HCT116 (cell line): Measurements from ENCODE around the gene TMEM208. TPM values are rescaled to one million over a fixed set of nuclear protein-coding genes. Genes with fewer than 3 reads are reported as not detected.

Source experiments
- ATAC-seq: fragments of 200-7000 bp; cut with Tn5 transposase; 2 replicates; pipeline ENCODE4 v1.9.1; 2020; ENCODE audit warnings: mild to moderate bottlenecking, moderate library complexity
- BruUV-seq: library from RNA; stranded (reverse); fragments of 400-500 nt; replicated peaks from 2 replicates; lab custom pipeline; 2021; lab: Mats Ljungman, UMichigan
- CTCF ChIA-PET: fragments of 300-600 bp; sonication (Branson Sonifier 250); formaldehyde crosslinking; loops from one replicate; lab custom pipeline; 2021; ENCODE audit warnings: antibody characterized with exemption; lab: Charles Lee
- POLR2A ChIA-PET: fragments of 300-600, 350-600 bp; sonication (Branson Sonifier 250); formaldehyde crosslinking; loops from one replicate; lab custom pipeline; 2021; ENCODE audit warnings: antibody characterized with exemption; lab: Charles Lee
- RAD21 ChIA-PET, 2 experiments: fragments of 300-600 bp; sonication (Branson Sonifier 250); formaldehyde crosslinking; loops; one replicate each; lab custom pipeline; 2023; ENCODE audit warnings: low total read pairs in 2 of 2; ENCODE audit not compliant: uncharacterized antibody in 2 of 2, unreplicated experiment in 2 of 2, low non-redundant PET in 1 of 2; lab: Charles Lee
- DNase-seq: peaks from one replicate; pipeline ENCODE4 v3.0.0-alpha.2; 2010; ENCODE audit warnings: low read depth, low spot score
- H2AFZ ChIP-seq: fragments of 200-600 bp; shearing (Covaris generic), sonication (generic); 2 replicates; pipeline ENCODE4 v1.6.1; 2017; ENCODE audit warnings: low read depth, mixed run types, mixed read lengths, antibody characterized with exemption, low read length; ENCODE audit not compliant: poor library complexity, severe bottlenecking
- H3K27ac ChIP-seq: 2 replicates; pipeline ENCODE4 v1.5.1; 2012; ENCODE audit warnings: low read depth, low read length
- H3K27me3 ChIP-seq: fragments of 200-600 bp; sonication (generic); 2 replicates; pipeline ENCODE4 v1.6.1; 2016; ENCODE audit warnings: mixed run types, low read length, mixed read lengths; ENCODE audit not compliant: insufficient read depth
- H3K36me3 ChIP-seq, 2 experiments: fragments of 200-500 bp in 1 of 2; fragments of 200-600 bp in 1 of 2; sonication (Bioruptor generic) in 1 of 2; sonication (generic) in 1 of 2; 2 replicates each; pipeline versions ENCODE4 v1.5.1 to v1.6.1; 2014 to 2016; ENCODE audit warnings: low read length in 2 of 2, inconsistent platforms in 1 of 2, mixed read lengths in 1 of 2, mixed run types in 1 of 2; ENCODE audit not compliant: insufficient read depth in 2 of 2, control insufficient read depth in 1 of 2
- H3K4me1 ChIP-seq, 2 experiments: fragments of 200-600 bp in 1 of 2; sonication (generic) in 1 of 2; 2 replicates each; pipeline versions ENCODE4 v1.5.1 to v1.6.1; 2012 to 2017; ENCODE audit warnings: low read length in 2 of 2, inconsistent platforms in 1 of 2, mild to moderate bottlenecking in 1 of 2, mixed read lengths in 1 of 2, mixed run types in 1 of 2, moderate library complexity in 1 of 2; ENCODE audit not compliant: insufficient read depth in 2 of 2, control insufficient read depth in 1 of 2
- H3K4me2 ChIP-seq: fragments of 200-600 bp; sonication (generic); 2 replicates; pipeline ENCODE4 v1.6.1; 2017; ENCODE audit warnings: mixed run types, low read length, mixed read lengths
- H3K4me3 ChIP-seq, 2 experiments: fragments of 200-600 bp in 1 of 2; sonication (generic) in 1 of 2; replicated peaks in 1 of 2; 2 replicates each; pipeline ENCODE4 v1.5.1; 2011 to 2016; ENCODE audit warnings: low read length in 2 of 2, control low read depth in 1 of 2, low read depth in 1 of 2, mild to moderate bottlenecking in 1 of 2, mixed read lengths in 1 of 2, mixed run types in 1 of 2
- H3K79me2 ChIP-seq: fragments of 200-600 bp; sonication (generic); 2 replicates; pipeline ENCODE4 v1.6.1; 2017; ENCODE audit warnings: mild to moderate bottlenecking, mixed run types, low read length, moderate library complexity, mixed read lengths; ENCODE audit not compliant: insufficient read depth
- H3K9ac ChIP-seq: fragments of 200-600 bp; sonication (generic); 2 replicates; pipeline ENCODE4 v1.6.1; 2016; ENCODE audit warnings: low read length, mixed read lengths
- H3K9me2 ChIP-seq: fragments of 200-600 bp; sonication (generic), shearing (Covaris generic); 2 replicates; pipeline ENCODE4 v1.6.1; 2017; ENCODE audit warnings: mixed run types, mild to moderate bottlenecking, moderate library complexity; ENCODE audit not compliant: insufficient read depth
- H3K9me3 ChIP-seq, 2 experiments: fragments of 200-500 bp in 1 of 2; fragments of 200-600 bp in 1 of 2; sonication (Bioruptor generic) in 1 of 2; sonication (generic) in 1 of 2; 2 replicates each; pipeline ENCODE4 v1.6.1; 2014 to 2017; ENCODE audit warnings: low read length in 2 of 2, mixed read lengths in 2 of 2, inconsistent platforms in 1 of 2, low read depth in 1 of 2, mild to moderate bottlenecking in 1 of 2, mixed run types in 1 of 2, moderate library complexity in 1 of 2; ENCODE audit not compliant: control insufficient read depth in 1 of 2, insufficient read depth in 1 of 2
- H4K20me1 ChIP-seq: fragments of 200-600 bp; sonication (generic), shearing (Covaris generic); 2 replicates; pipeline ENCODE4 v1.6.1; 2017; ENCODE audit warnings: mixed run types, mild to moderate bottlenecking, moderate library complexity; ENCODE audit not compliant: insufficient read depth
- ATF3 ChIP-seq: IDR thresholded peaks from 2 replicates; pipeline ENCODE4 v1.6.1; 2012
- CEBPB ChIP-seq: IDR thresholded peaks from 2 replicates; pipeline ENCODE4 v1.6.1; 2012; ENCODE audit warnings: low read depth
- EZH2 ChIP-seq: fragments of 200-600 bp; sonication (generic); IDR thresholded peaks from 2 replicates; pipeline ENCODE4 v1.6.1; 2017; ENCODE audit warnings: antibody characterized with exemption, mixed run types
- EZH2phosphoT487 ChIP-seq: fragments of 200-600 bp; IDR thresholded peaks from 2 replicates; pipeline ENCODE4 v1.6.1; 2018; ENCODE audit warnings: antibody characterized with exemption, borderline replicate concordance
- POLR2AphosphoS5 ChIP-seq: IDR thresholded peaks from 2 replicates; pipeline ENCODE4 v1.6.1; 2011; ENCODE audit warnings: mild to moderate bottlenecking, low read depth, low read length, moderate library complexity
- SIN3A ChIP-seq: IDR thresholded peaks from 2 replicates; pipeline ENCODE4 v1.6.1; 2012; ENCODE audit warnings: low read depth
- SP1 ChIP-seq: IDR thresholded peaks from 2 replicates; pipeline ENCODE4 v1.6.1; 2012; ENCODE audit warnings: low read depth
- SRF ChIP-seq: IDR thresholded peaks from 2 replicates; pipeline ENCODE4 v1.6.1; 2012; ENCODE audit warnings: low read depth
- TCF7L2 ChIP-seq: IDR thresholded peaks from 2 replicates; pipeline ENCODE4 v1.7.0; 2011; ENCODE audit warnings: borderline replicate concordance, inconsistent platforms; ENCODE audit not compliant: insufficient read depth, insufficient read length; ENCODE audit errors: extremely low read depth
- YY1 ChIP-seq: IDR thresholded peaks from 2 replicates; pipeline ENCODE4 v1.6.1; 2011; ENCODE audit warnings: low read length, low read depth, moderate library complexity, mild to moderate bottlenecking; ENCODE audit not compliant: insufficient replicate concordance; ENCODE audit errors: extremely low read depth
- intact Hi-C: fragments of 100-400 bp; cut with micrococcal nuclease; formaldehyde crosslinking; loops from 2 replicates; pipeline ENCODE4 v1.10.0; 2022
- total RNA-seq: library from RNA; stranded (reverse); gene quantifications from one replicate; pipeline ENCODE4 v1.2.1, GENCODE V29; 2021; ENCODE audit not compliant: unreplicated experiment
- TF ChIP-seq, protein P1 (sequence below): IDR thresholded peaks from 2 replicates; pipeline ENCODE4 v1.6.1; 2012
- TF ChIP-seq, protein P2 (sequence below): IDR thresholded peaks from 2 replicates; pipeline ENCODE4 v1.6.1; 2012; ENCODE audit warnings: low read depth

Gene TMEM208
- total RNA-seq, 1 experiment from 2014 or later: 36.1 TPM

- intact Hi-C loops: no loop called here
- POLR2A ChIA-PET: no interaction called here
- Histone ChIP-seq H4K20me1 (no peaks in the 10 kb centered on the region), H3K9me3 (no peaks in the 10 kb centered on the region), H3K4me1 (peaks cover 11 to 24% of the 10 kb centered on the region in 2 experiments; a peak in 3 of 4 replicates), H2AFZ (peak overlapping the region; percentile 65), H3K27me3 (no peaks in the 10 kb centered on the region), H3K9me2 (no peaks in the 10 kb centered on the region), H3K9ac (no peak overlapping the region; the same call in 1 of the 2 replicates), H3K4me2 (peak overlapping the region; percentile 95), H3K79me2 (peaks cover 47% of the 10 kb centered on the region), H3K36me3 (peaks cover 20 to 35% of the 10 kb centered on the region in 2 experiments; a peak in 3 of 4 replicates), H3K27ac (no peak overlapping the region; the same call in 1 of the 2 replicates), H3K4me3 (peak overlapping the region; percentile 44 to 87)
- DNase-seq (no peak), ATAC-seq (no peak)
- TF ChIP-seq EZH2phosphoT487: no peak
- TF ChIP-seq, protein P1, sequence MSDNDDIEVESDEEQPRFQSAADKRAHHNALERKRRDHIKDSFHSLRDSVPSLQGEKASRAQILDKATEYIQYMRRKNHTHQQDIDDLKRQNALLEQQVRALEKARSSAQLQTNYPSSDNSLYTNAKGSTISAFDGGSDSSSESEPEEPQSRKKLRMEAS: no peak
- TF ChIP-seq SRF: no peak
- TF ChIP-seq CEBPB: no peak
- BruUV-seq: no TSS peak
- CTCF ChIA-PET: no interaction called here
- RAD21 ChIA-PET: no interaction called here
Observed at GRCh38 chr16:67191411-67191994, 35.4 kb upstream of the TMEM208 start.

GRCh38 chr16:67191995-67192681 lies 34.8 kb upstream of the TMEM208 start, which contains the start of gene E2F4:
E2F4 (plus strand) TSS chr16:67192155; CDS start chr16:67192228, 73 bp downstream.
- POLR2A ChIA-PET: no interaction called here
- peak; percentile 98 for ATAC-seq
- peak within 1 kb of the TSS; percentile 95 for H3K4me2 ChIP-seq
- TF ChIP-seq EZH2: no peak
- no peak for TF ChIP-seq SIN3A
- peak; percentile 80 for TF ChIP-seq YY1
- TF ChIP-seq, protein P2, sequence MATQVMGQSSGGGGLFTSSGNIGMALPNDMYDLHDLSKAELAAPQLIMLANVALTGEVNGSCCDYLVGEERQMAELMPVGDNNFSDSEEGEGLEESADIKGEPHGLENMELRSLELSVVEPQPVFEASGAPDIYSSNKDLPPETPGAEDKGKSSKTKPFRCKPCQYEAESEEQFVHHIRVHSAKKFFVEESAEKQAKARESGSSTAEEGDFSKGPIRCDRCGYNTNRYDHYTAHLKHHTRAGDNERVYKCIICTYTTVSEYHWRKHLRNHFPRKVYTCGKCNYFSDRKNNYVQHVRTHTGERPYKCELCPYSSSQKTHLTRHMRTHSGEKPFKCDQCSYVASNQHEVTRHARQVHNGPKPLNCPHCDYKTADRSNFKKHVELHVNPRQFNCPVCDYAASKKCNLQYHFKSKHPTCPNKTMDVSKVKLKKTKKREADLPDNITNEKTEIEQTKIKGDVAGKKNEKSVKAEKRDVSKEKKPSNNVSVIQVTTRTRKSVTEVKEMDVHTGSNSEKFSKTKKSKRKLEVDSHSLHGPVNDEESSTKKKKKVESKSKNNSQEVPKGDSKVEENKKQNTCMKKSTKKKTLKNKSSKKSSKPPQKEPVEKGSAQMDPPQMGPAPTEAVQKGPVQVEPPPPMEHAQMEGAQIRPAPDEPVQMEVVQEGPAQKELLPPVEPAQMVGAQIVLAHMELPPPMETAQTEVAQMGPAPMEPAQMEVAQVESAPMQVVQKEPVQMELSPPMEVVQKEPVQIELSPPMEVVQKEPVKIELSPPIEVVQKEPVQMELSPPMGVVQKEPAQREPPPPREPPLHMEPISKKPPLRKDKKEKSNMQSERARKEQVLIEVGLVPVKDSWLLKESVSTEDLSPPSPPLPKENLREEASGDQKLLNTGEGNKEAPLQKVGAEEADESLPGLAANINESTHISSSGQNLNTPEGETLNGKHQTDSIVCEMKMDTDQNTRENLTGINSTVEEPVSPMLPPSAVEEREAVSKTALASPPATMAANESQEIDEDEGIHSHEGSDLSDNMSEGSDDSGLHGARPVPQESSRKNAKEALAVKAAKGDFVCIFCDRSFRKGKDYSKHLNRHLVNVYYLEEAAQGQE: no peak
- no peak for TF ChIP-seq ATF3
- no peak for TF ChIP-seq CEBPB
- peak; percentile 82 for TF ChIP-seq POLR2AphosphoS5
- no peak for TF ChIP-seq SP1
- TF ChIP-seq SRF: no peak
- peak; percentile 27 for TF ChIP-seq TCF7L2

More at GRCh38 chr16:67191995-67192681, 34.8 kb upstream of the TMEM208 start, which contains the start of gene E2F4:
- intact Hi-C loops: no loop called here
- Histone ChIP-seq H3K9me3 (no peaks in the 10 kb centered on the region), H3K27ac (peak within 1 kb of the TSS; percentile 84), H3K9ac (peak within 1 kb of the TSS; percentile 85), H3K79me2 (peaks cover 47% of the 10 kb centered on the region), H3K9me2 (no peaks in the 10 kb centered on the region), H3K27me3 (no peaks in the 10 kb centered on the region), H3K36me3 (peaks cover 24 to 40% of the 10 kb centered on the region in 2 experiments; a peak in 3 of 4 replicates), H2AFZ (peak within 1 kb of the TSS; percentile 65), H3K4me1 (peaks cover 11 to 20% of the 10 kb centered on the region in 2 experiments; a peak in 3 of 4 replicates), H4K20me1 (no peaks in the 10 kb centered on the region), H3K4me3 (peak within 1 kb of the TSS; percentile 87 to 91)
- ChIA-PET RAD21 (no interaction called here), CTCF (interaction anchor here (1.2 kb wide), 1 partner anchor 13 kb away, joined by 3 read pairs; no protein-coding TSS in a partner anchor)
- DNase-seq: peak; percentile 85
- BruUV-seq: TSS peak; percentile 59
